Measurements from ENCODE around the gene KPNA3.

- TF ChIP-seq POLR2A (IDR thresholded peaks at IDR 0.05; ENCODE audit: low read length), result no peak
- no peak for TF ChIP-seq GATA1 (IDR thresholded peaks at IDR 0.05; ENCODE audit: low read depth, low read length)
Observed at GRCh38 chr13:49679246-49679645, 113.2 kb downstream of the KPNA3 start.

Data from erythroblast (primary cell).